ENCODE data around the gene MBP.

Gene MBP

GRCh38 chr18:76958692-76959341 is 173.8 kb downstream of the MBP start:
- H3K4me3 ChIP-seq = no peak overlapping the region
- TF ChIP-seq FOXP2 (optimal IDR thresholded peaks at IDR 0.05; ENCODE audit: control extremely low read depth, extremely low read length, insufficient read depth) = no peak
- no peak for TF ChIP-seq POLR2AphosphoS5 (IDR thresholded peaks at IDR 0.05; ENCODE audit: borderline replicate concordance, low read depth, low read length)
- no peak for TF ChIP-seq EZH2 (IDR thresholded peaks at IDR 0.05)
- H3K36me3 ChIP-seq (ENCODE audit: insufficient read depth, low read length) = peaks cover 17% of the 10 kb centered on the region; the same call in 1 of the 2 replicates
- no peak for DNase-seq (ENCODE audit: low read depth, low spot score)
- no peak overlapping the region for H3K9ac ChIP-seq (ENCODE audit: insufficient read length)
- H3K27ac ChIP-seq = no peak overlapping the region
- H3K9me3 ChIP-seq (ENCODE audit: low read depth, low read length) = no peaks in the 10 kb centered on the region

- Histone ChIP-seq H3K9ac (ENCODE audit: insufficient read length) (no peak overlapping the region), H3K9me3 (ENCODE audit: low read depth, low read length) (no peaks in the 10 kb centered on the region), H3K27ac (no peak overlapping the region), H3K36me3 (ENCODE audit: insufficient read depth, low read length) (peaks cover 17% of the 10 kb centered on the region; the same call in 1 of the 2 replicates), H3K4me3 (no peak overlapping the region)
- no peak for TF ChIP-seq FOXP2 (optimal IDR thresholded peaks at IDR 0.05; ENCODE audit: control extremely low read depth, extremely low read length, insufficient read depth)
- TF ChIP-seq EZH2 (IDR thresholded peaks at IDR 0.05) = no peak
- TF ChIP-seq POLR2AphosphoS5 (IDR thresholded peaks at IDR 0.05; ENCODE audit: borderline replicate concordance, low read depth, low read length) = no peak
- DNase-seq (ENCODE audit: low read depth, low spot score) = no peak
Observed at GRCh38 chr18:76957384-76958355, 174.9 kb downstream of the MBP start.

DNA sequence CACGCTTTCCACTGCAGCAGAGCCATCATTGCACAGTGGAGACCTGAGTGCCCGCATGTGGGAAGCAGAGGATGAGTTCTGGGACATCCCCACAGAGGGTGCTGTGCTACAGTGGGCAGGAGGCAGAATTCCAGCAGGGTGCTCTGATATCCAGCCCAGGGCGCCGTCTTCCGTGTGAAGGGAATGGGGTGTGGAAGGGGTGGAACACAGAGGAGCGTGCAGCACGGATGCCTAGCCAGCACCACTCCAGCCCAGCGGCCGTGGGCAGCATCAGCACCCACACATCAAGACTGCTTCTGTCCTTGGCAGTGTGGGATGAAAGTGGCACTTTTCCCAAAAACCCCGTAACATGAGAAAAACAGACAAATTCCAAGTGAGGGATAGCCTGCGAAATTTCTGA is 175.9 kb downstream of the MBP start:
- Histone ChIP-seq H3K9ac (ENCODE audit: insufficient read length) (no peak overlapping the region), H3K4me3 (no peak overlapping the region), H3K36me3 (ENCODE audit: insufficient read depth, low read length) (peaks cover 17% of the 10 kb centered on the region; the same call in 1 of the 2 replicates), H3K27ac (no peak overlapping the region), H3K9me3 (ENCODE audit: low read depth, low read length) (no peaks in the 10 kb centered on the region)
- TF ChIP-seq POLR2AphosphoS5 (IDR thresholded peaks at IDR 0.05; ENCODE audit: borderline replicate concordance, low read depth, low read length) (no peak), FOXP2 (optimal IDR thresholded peaks at IDR 0.05; ENCODE audit: control extremely low read depth, extremely low read length, insufficient read depth) (no peak), EZH2 (IDR thresholded peaks at IDR 0.05) (no peak)
- DNase-seq (ENCODE audit: low read depth, low spot score) = no peak

DNA sequence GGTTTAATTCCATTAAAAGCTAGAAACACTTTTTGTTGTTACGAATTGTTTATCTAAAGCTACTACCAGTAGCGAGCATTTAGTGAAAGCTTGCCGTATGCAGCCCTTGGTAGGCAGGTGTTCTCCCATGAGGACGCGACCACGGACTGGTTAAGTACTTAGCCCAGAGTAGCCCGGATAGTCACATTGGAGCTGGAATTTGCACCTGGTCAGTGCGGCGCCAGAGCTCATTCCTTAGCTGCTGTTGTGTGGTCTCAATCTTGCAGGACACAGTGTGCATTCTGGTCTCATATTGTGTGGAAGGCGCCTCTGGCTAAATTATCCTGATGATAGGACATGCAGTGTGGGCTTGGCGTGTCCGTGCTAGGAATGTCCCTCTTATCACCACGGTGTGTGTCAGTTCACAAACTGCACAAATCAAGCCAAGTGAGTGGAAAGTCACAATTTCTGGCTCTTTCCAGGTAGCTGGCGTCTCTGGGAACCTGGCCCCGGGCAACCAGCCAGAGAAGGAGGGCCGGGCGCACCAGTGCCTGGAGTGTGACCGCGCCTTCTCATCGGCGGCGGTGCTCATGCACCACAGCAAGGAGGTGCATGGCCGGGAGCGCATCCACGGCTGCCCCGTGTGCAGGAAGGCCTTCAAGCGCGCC is 176.9 kb downstream of the MBP start:
- H3K4me3 ChIP-seq = no peak overlapping the region
- H3K9me3 ChIP-seq (ENCODE audit: low read depth, low read length) = no peaks in the 10 kb centered on the region
- H3K9ac ChIP-seq (ENCODE audit: insufficient read length) = no peak overlapping the region
- no peak for DNase-seq (ENCODE audit: low read depth, low spot score)
- TF ChIP-seq EZH2 (IDR thresholded peaks at IDR 0.05) (no peak), POLR2AphosphoS5 (IDR thresholded peaks at IDR 0.05; ENCODE audit: borderline replicate concordance, low read depth, low read length) (no peak), FOXP2 (optimal IDR thresholded peaks at IDR 0.05; ENCODE audit: control extremely low read depth, extremely low read length, insufficient read depth) (no peak)
- no peak overlapping the region for H3K27ac ChIP-seq
- H3K36me3 ChIP-seq (ENCODE audit: insufficient read depth, low read length) = peaks cover 9% of the 10 kb centered on the region; the same call in 1 of the 2 replicates

DNA sequence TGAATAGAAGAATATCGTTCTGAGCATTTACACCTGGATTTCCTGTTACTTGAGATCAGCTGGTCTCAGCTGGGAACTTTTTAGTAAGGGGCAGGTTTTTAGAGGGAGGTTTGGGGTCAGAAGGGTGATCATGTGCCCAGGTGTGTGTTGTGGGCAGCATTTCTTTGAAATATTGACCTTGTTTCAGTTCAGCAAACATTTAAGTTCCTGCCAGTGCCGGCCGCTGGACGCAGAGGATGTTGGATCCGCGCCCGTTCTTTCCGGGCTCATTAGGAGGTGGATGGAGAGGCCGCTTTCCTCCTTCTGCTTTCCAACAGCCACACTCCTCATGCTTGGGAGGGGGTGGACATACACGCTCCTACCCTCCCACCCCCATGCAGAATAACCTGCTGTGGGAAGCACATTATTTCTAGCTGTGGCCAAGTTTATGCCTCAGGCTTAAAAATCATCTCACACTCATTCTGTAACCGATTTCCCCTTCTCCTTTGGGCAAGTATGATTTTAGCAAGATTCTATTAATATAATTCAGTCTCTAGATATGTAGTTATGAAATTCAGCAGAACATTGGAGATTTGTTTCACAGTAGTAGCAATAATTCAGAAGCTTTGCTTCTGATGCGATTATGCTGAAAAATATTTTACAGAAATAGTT is 178.9 kb downstream of the MBP start:
- Histone ChIP-seq H3K9ac (ENCODE audit: insufficient read length) (no peak overlapping the region), H3K27ac (no peak overlapping the region), H3K4me3 (no peak overlapping the region), H3K36me3 (ENCODE audit: insufficient read depth, low read length) (peaks cover 2% of the 10 kb centered on the region; the same call in 1 of the 2 replicates), H3K9me3 (ENCODE audit: low read depth, low read length) (no peaks in the 10 kb centered on the region)
- TF ChIP-seq POLR2AphosphoS5 (IDR thresholded peaks at IDR 0.05; ENCODE audit: borderline replicate concordance, low read depth, low read length) (no peak), FOXP2 (optimal IDR thresholded peaks at IDR 0.05; ENCODE audit: control extremely low read depth, extremely low read length, insufficient read depth) (no peak), EZH2 (IDR thresholded peaks at IDR 0.05) (no peak)
- DNase-seq (ENCODE audit: low read depth, low spot score) = no peak

DNA sequence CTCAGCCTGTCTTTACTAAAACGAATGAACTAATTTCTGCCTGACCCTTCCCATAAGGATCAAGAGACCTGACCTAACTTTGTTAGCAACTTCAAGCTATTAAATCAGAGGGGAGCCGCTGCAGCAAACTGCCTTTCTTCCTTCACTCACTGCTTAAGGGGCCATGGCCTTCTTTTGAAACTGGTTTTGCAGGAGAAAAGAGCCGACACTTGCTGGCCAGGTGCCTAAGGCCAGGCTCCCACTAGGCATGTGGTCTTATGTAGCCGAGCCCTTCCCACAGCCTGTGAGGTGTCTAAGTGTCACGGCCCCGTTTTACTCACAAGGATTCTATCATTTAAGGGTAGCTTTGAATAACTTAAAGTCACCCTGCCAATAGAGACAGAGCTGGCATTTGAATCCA is 179.4 kb downstream of the MBP start:
- no peaks in the 10 kb centered on the region for H3K9me3 ChIP-seq (ENCODE audit: low read depth, low read length)
- H3K4me3 ChIP-seq = no peak overlapping the region
- no peak overlapping the region for H3K27ac ChIP-seq
- no peak for DNase-seq (ENCODE audit: low read depth, low spot score)
- H3K36me3 ChIP-seq (ENCODE audit: insufficient read depth, low read length) = peaks cover 4% of the 10 kb centered on the region; the same call in 1 of the 2 replicates
- TF ChIP-seq EZH2 (IDR thresholded peaks at IDR 0.05) = no peak
- no peak for TF ChIP-seq POLR2AphosphoS5 (IDR thresholded peaks at IDR 0.05; ENCODE audit: borderline replicate concordance, low read depth, low read length)
- TF ChIP-seq FOXP2 (optimal IDR thresholded peaks at IDR 0.05; ENCODE audit: control extremely low read depth, extremely low read length, insufficient read depth) = no peak
- H3K9ac ChIP-seq (ENCODE audit: insufficient read length) = no peak overlapping the region

DNA sequence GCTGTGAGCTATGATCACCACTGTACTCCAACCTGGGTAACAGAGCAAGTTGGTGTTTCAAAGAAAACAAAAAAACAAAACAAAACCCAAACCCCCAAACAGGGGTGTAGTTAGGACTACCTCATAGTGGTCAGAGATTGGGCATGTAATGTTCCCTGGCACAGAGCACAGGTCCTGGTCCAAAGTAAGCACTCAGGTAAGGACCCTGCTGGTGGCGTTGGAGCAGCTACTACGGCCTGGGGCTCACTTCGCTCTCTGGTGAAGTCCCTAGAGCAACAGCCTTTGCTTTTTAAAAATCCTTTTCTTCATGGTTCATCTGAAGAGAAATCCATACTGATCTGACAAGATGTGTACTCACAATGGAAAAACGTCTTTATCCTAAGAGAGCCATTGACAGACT is 179.8 kb downstream of the MBP start:
- no peak overlapping the region for H3K9ac ChIP-seq (ENCODE audit: insufficient read length)
- peaks cover 4% of the 10 kb centered on the region; the same call in 1 of the 2 replicates for H3K36me3 ChIP-seq (ENCODE audit: insufficient read depth, low read length)
- TF ChIP-seq EZH2 (IDR thresholded peaks at IDR 0.05) (no peak), POLR2AphosphoS5 (IDR thresholded peaks at IDR 0.05; ENCODE audit: borderline replicate concordance, low read depth, low read length) (no peak), FOXP2 (optimal IDR thresholded peaks at IDR 0.05; ENCODE audit: control extremely low read depth, extremely low read length, insufficient read depth) (no peak)
- H3K4me3 ChIP-seq = no peak overlapping the region
- no peak overlapping the region for H3K27ac ChIP-seq
- no peaks in the 10 kb centered on the region for H3K9me3 ChIP-seq (ENCODE audit: low read depth, low read length)
- DNase-seq (ENCODE audit: low read depth, low spot score) = no peak
